HEK293 (cell line): ENCODE results near the gene SMARCA2.

ENCODE experiments used
- CTCF ChIA-PET: fragments of 350-600 bp; formaldehyde crosslinking; extraction: SDS; loops from one replicate; lab custom pipeline; 2021; ENCODE audit warnings: antibody characterized with exemption; lab: Yijun Ruan, JAX
- POLR2A ChIA-PET: fragments of 300-600 bp; formaldehyde crosslinking; extraction: SDS; loops from one replicate; lab custom pipeline; 2020; ENCODE audit warnings: antibody characterized with exemption, inconsistent platforms; lab: Yijun Ruan, JAX
- H3K27ac ChIP-seq: fragments of 200-500 bp; sonication (Bioruptor generic); 2 replicates; pipeline ENCODE4 v1.5.1; 2014; ENCODE audit warnings: low read depth, low read length, control low read depth, inconsistent platforms; ENCODE audit errors: extremely low read depth
- H3K36me3 ChIP-seq, 2 experiments: fragments of 200-500 bp in 1 of 2; sonication (Bioruptor generic) in 1 of 2; 1 replicate in 1 of 2; 2 replicates in 1 of 2; pipeline ENCODE4 v1.5.1; 2014 to 2017; ENCODE audit warnings: inconsistent platforms in 2 of 2, low read length in 2 of 2; ENCODE audit not compliant: control insufficient read depth in 2 of 2, insufficient read depth in 1 of 2
- H3K4me1 ChIP-seq: fragments of 200-500 bp; sonication (Bioruptor generic); 2 replicates; pipeline ENCODE4 v1.5.1; 2014; ENCODE audit warnings: mild to moderate bottlenecking, low read length, inconsistent platforms; ENCODE audit not compliant: control insufficient read depth, insufficient read depth
- H3K4me3 ChIP-seq: 2 replicates; pipeline ENCODE4 v1.5.1; 2011; ENCODE audit warnings: low read depth, mild to moderate bottlenecking, control low read depth, low read length, moderate library complexity
- H3K9me3 ChIP-seq: fragments of 200-500 bp; sonication (Bioruptor generic); 2 replicates; pipeline ENCODE4 v1.5.1; 2014; ENCODE audit warnings: low read depth, low read length, inconsistent platforms; ENCODE audit not compliant: control insufficient read depth, insufficient read depth
- GLI2 ChIP-seq: fragments of 450-650 bp; formaldehyde crosslinking; IDR thresholded peaks from 2 replicates; pipeline ENCODE4; 2017; ENCODE audit warnings: missing biosample characterization, missing genetic modification characterization, low read depth, borderline replicate concordance
- OSR2 ChIP-seq: fragments of 450-650 bp; formaldehyde crosslinking; IDR thresholded peaks from 2 replicates; pipeline ENCODE4 v1.5.1; 2016; ENCODE audit warnings: missing biosample characterization, missing genetic modification characterization
- ZNF23 ChIP-seq: fragments of 450-650 bp; formaldehyde crosslinking; IDR thresholded peaks from 2 replicates; pipeline ENCODE4 v1.5.1; 2016; ENCODE audit warnings: missing biosample characterization, missing genetic modification characterization, borderline replicate concordance
- ZNF311 ChIP-seq: fragments of 450-650 bp; formaldehyde crosslinking; IDR thresholded peaks from 2 replicates; pipeline ENCODE4 v1.5.1; 2017; ENCODE audit warnings: missing biosample characterization, missing genetic modification characterization, borderline replicate concordance
- ZNF354C ChIP-seq: fragments of 450-650 bp; formaldehyde crosslinking; IDR thresholded peaks from 2 replicates; pipeline ENCODE4 v1.5.1; 2016; ENCODE audit warnings: missing biosample characterization, missing genetic modification characterization, low read depth, borderline replicate concordance
- ZNF37A ChIP-seq: fragments of 450-650 bp; IDR thresholded peaks from 2 replicates; pipeline ENCODE4 v1.5.1; 2018; ENCODE audit warnings: missing biosample characterization, missing genetic modification characterization
- ZNF426 ChIP-seq: fragments of 450-650 bp; formaldehyde crosslinking; IDR thresholded peaks from 2 replicates; pipeline ENCODE4 v1.5.1; 2017; ENCODE audit warnings: missing biosample characterization, missing genetic modification characterization, mild to moderate bottlenecking, inconsistent platforms, moderate library complexity
- ZNF501 ChIP-seq: fragments of 450-650 bp; formaldehyde crosslinking; IDR thresholded peaks from 2 replicates; pipeline ENCODE4 v1.5.1; 2016; ENCODE audit warnings: missing biosample characterization, missing genetic modification characterization
- ZNF530 ChIP-seq: fragments of 450-650 bp; formaldehyde crosslinking; IDR thresholded peaks from 2 replicates; pipeline ENCODE4 v1.5.1; 2016; ENCODE audit warnings: low read depth, missing biosample characterization, missing genetic modification characterization
- ZNF549 ChIP-seq: fragments of 450-650 bp; IDR thresholded peaks from 2 replicates; pipeline ENCODE4 v1.5.1; 2018; ENCODE audit warnings: missing biosample characterization, missing genetic modification characterization, mild to moderate bottlenecking, inconsistent platforms, moderate library complexity
- ZNF560 ChIP-seq: fragments of 450-650 bp; formaldehyde crosslinking; IDR thresholded peaks from 2 replicates; pipeline ENCODE4 v1.5.1; 2017; ENCODE audit warnings: missing biosample characterization, missing genetic modification characterization, borderline replicate concordance
- ZNF701 ChIP-seq: fragments of 450-650 bp; formaldehyde crosslinking; IDR thresholded peaks from 2 replicates; pipeline ENCODE4 v1.5.1; 2016; ENCODE audit warnings: missing biosample characterization, missing genetic modification characterization
- ZNF707 ChIP-seq: fragments of 450-650 bp; formaldehyde crosslinking; IDR thresholded peaks from 2 replicates; pipeline ENCODE4 v1.5.1; 2016; ENCODE audit warnings: missing biosample characterization, missing genetic modification characterization
- ZNF76 ChIP-seq: fragments of 450-650 bp; formaldehyde crosslinking; IDR thresholded peaks from 2 replicates; pipeline ENCODE4; 2016; ENCODE audit warnings: low read depth, missing biosample characterization, missing genetic modification characterization, borderline replicate concordance
- TF ChIP-seq, protein P1 (sequence below): sonication (generic); formaldehyde crosslinking; IDR thresholded peaks from 2 replicates; pipeline ENCODE4 v1.8.1; 2022; ENCODE audit warnings: mild to moderate bottlenecking, moderate library complexity, missing genetic modification reagents
- TF ChIP-seq, protein P2 (sequence below): IDR thresholded peaks from 2 replicates; pipeline ENCODE4 v1.6.1; 2011; ENCODE audit warnings: mild to moderate bottlenecking, low read depth, low read length, borderline replicate concordance
- TF ChIP-seq, protein P3 (sequence below): fragments of 450-650 bp; formaldehyde crosslinking; IDR thresholded peaks from 2 replicates; pipeline ENCODE4 v1.5.1; 2016; ENCODE audit warnings: missing biosample characterization, missing genetic modification characterization
- TF ChIP-seq, protein P4 (sequence below): fragments of 450-650 bp; formaldehyde crosslinking; IDR thresholded peaks from 2 replicates; pipeline ENCODE4 v1.5.1; 2016; ENCODE audit warnings: missing biosample characterization, missing genetic modification characterization, low read depth
- TF ChIP-seq, protein P5 (sequence below): fragments of 450-650 bp; formaldehyde crosslinking; IDR thresholded peaks from 2 replicates; pipeline ENCODE4 v1.5.1; 2017; ENCODE audit warnings: missing biosample characterization, missing genetic modification characterization

Gene SMARCA2

DNA sequence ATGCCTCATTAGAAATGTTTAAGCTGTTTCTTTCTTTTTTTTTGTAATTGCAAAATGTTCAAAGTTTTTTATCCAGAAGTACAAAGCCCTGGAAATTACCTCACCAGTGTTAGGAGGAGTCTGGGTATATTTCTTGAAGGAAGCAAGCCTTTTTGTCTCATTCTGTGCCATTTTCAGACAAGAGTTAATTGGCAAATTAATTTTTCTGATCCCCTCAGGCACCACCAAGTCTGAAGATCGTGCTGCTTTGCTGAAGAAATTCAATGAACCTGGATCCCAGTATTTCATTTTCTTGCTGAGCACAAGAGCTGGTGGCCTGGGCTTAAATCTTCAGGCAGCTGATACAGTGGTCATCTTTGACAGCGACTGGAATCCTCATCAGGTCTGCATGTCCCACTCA is 94.9 kb downstream of the SMARCA2 start (continued):
- TF ChIP-seq, protein P1, sequence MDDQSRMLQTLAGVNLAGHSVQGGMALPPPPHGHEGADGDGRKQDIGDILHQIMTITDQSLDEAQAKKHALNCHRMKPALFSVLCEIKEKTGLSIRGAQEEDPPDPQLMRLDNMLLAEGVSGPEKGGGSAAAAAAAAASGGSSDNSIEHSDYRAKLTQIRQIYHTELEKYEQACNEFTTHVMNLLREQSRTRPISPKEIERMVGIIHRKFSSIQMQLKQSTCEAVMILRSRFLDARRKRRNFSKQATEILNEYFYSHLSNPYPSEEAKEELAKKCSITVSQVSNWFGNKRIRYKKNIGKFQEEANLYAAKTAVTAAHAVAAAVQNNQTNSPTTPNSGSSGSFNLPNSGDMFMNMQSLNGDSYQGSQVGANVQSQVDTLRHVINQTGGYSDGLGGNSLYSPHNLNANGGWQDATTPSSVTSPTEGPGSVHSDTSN (CRISPR knock-in tag): no peak

DNA sequence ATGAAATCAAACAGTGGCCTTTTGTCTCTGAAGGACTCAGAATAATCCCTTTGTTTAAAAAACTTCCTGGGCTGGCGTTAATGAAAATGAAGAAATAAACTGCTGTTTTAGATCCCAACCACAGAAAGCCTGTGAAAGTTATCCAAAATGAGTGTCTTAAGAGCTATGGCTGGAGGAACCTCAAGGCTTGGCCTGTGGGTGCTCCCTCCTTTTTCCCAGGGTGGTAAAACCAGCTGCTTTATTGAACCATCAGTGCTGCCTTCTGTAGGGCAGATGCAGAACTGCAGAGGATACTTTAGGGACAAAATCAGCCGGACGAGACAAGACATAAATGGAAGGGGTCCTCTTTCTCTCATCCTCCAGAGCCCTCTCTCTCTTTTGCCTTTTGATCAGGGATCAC is 100.9 kb downstream of the SMARCA2 start:
- Histone ChIP-seq H3K4me1 (no peaks in the 10 kb centered on the region), H3K27ac (no peak overlapping the region), H3K9me3 (no peaks in the 10 kb centered on the region), H3K36me3 (peaks cover 2 to 54% of the 10 kb centered on the region in 2 experiments; a peak in 2 of 3 replicates), H3K4me3 (no peak overlapping the region)
- TF ChIP-seq, protein P2, sequence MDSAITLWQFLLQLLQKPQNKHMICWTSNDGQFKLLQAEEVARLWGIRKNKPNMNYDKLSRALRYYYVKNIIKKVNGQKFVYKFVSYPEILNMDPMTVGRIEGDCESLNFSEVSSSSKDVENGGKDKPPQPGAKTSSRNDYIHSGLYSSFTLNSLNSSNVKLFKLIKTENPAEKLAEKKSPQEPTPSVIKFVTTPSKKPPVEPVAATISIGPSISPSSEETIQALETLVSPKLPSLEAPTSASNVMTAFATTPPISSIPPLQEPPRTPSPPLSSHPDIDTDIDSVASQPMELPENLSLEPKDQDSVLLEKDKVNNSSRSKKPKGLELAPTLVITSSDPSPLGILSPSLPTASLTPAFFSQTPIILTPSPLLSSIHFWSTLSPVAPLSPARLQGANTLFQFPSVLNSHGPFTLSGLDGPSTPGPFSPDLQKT: no peak
- TF ChIP-seq ZNF311 (tag by site-specific recombination): no peak
- TF ChIP-seq, protein P3, sequence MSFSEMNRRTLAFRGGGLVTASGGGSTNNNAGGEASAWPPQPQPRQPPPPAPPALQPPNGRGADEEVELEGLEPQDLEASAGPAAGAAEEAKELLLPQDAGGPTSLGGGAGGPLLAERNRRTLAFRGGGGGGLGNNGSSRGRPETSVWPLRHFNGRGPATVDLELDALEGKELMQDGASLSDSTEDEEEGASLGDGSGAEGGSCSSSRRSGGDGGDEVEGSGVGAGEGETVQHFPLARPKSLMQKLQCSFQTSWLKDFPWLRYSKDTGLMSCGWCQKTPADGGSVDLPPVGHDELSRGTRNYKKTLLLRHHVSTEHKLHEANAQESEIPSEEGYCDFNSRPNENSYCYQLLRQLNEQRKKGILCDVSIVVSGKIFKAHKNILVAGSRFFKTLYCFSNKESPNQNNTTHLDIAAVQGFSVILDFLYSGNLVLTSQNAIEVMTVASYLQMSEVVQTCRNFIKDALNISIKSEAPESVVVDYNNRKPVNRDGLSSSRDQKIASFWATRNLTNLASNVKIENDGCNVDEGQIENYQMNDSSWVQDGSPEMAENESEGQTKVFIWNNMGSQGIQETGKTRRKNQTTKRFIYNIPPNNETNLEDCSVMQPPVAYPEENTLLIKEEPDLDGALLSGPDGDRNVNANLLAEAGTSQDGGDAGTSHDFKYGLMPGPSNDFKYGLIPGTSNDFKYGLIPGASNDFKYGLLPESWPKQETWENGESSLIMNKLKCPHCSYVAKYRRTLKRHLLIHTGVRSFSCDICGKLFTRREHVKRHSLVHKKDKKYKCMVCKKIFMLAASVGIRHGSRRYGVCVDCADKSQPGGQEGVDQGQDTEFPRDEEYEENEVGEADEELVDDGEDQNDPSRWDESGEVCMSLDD: no peak
- TF ChIP-seq ZNF549: no peak
- TF ChIP-seq ZNF76 (tag by site-specific recombination): no peak
- no peak for TF ChIP-seq ZNF701 (tag by site-specific recombination)
- TF ChIP-seq ZNF707 (tag by site-specific recombination): no peak
- no peak for TF ChIP-seq OSR2 (tag by site-specific recombination)
- TF ChIP-seq, protein P4, sequence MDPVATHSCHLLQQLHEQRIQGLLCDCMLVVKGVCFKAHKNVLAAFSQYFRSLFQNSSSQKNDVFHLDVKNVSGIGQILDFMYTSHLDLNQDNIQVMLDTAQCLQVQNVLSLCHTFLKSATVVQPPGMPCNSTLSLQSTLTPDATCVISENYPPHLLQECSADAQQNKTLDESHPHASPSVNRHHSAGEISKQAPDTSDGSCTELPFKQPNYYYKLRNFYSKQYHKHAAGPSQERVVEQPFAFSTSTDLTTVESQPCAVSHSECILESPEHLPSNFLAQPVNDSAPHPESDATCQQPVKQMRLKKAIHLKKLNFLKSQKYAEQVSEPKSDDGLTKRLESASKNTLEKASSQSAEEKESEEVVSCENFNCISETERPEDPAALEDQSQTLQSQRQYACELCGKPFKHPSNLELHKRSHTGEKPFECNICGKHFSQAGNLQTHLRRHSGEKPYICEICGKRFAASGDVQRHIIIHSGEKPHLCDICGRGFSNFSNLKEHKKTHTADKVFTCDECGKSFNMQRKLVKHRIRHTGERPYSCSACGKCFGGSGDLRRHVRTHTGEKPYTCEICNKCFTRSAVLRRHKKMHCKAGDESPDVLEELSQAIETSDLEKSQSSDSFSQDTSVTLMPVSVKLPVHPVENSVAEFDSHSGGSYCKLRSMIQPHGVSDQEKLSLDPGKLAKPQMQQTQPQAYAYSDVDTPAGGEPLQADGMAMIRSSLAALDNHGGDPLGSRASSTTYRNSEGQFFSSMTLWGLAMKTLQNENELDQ (tag by site-specific recombination): no peak
- no peak for TF ChIP-seq ZNF426 (tag by site-specific recombination)
- TF ChIP-seq GLI2 (tag by site-specific recombination): no peak
- TF ChIP-seq ZNF23 (tag by site-specific recombination): no peak
- TF ChIP-seq ZNF560 (tag by site-specific recombination): no peak
- TF ChIP-seq ZNF37A: no peak
- no peak for TF ChIP-seq ZNF354C (tag by site-specific recombination)
- TF ChIP-seq ZNF530 (tag by site-specific recombination): no peak
- no peak for TF ChIP-seq ZNF501
- TF ChIP-seq, protein P5, sequence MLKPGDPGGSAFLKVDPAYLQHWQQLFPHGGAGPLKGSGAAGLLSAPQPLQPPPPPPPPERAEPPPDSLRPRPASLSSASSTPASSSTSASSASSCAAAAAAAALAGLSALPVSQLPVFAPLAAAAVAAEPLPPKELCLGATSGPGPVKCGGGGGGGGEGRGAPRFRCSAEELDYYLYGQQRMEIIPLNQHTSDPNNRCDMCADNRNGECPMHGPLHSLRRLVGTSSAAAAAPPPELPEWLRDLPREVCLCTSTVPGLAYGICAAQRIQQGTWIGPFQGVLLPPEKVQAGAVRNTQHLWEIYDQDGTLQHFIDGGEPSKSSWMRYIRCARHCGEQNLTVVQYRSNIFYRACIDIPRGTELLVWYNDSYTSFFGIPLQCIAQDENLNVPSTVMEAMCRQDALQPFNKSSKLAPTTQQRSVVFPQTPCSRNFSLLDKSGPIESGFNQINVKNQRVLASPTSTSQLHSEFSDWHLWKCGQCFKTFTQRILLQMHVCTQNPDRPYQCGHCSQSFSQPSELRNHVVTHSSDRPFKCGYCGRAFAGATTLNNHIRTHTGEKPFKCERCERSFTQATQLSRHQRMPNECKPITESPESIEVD: no peak
- CTCF ChIA-PET: interaction anchor here (0.5 to 1.6 kb wide), 8 partner anchors 9 to 517 kb away, joined by 3 to 8 read pairs (median 4); no protein-coding TSS in a partner anchor
- POLR2A ChIA-PET: interaction anchor here (1.2 kb wide), 1 partner anchor 16 kb away, joined by 3 read pairs; no protein-coding TSS in a partner anchor
